H9 (cell line): Measurements from ENCODE around the gene KATNA1. TPM values are rescaled to one million over a fixed set of nuclear protein-coding genes. Genes with fewer than 3 reads are reported as not detected.

Source experiments
- DNase-seq: peaks from one replicate; pipeline ENCODE4 v3.0.0-alpha.2; 2017
- H2AFZ ChIP-seq: one replicate; pipeline ENCODE4 v1.6.1; 2013; ENCODE audit warnings: mild to moderate bottlenecking, low read length, control low read depth, moderate library complexity
- H2AK5ac ChIP-seq: 2 replicates; pipeline ENCODE4 v1.6.1; 2013; ENCODE audit warnings: low read length, control low read depth, mixed read lengths; ENCODE audit not compliant: insufficient read length
- H2BK120ac ChIP-seq: one replicate; pipeline ENCODE4 v1.6.1; 2013; ENCODE audit warnings: low read depth, mild to moderate bottlenecking, low read length, control low read depth, inconsistent platforms; ENCODE audit not compliant: poor library complexity, severe bottlenecking
- H2BK12ac ChIP-seq: 2 replicates; pipeline ENCODE4 v1.6.1; 2013; ENCODE audit warnings: low read length, control low read depth, mixed read lengths, low read depth; ENCODE audit not compliant: insufficient read length
- H2BK15ac ChIP-seq: 2 replicates; pipeline ENCODE4 v1.6.1; 2013; ENCODE audit warnings: low read depth, low read length, control low read depth
- H2BK20ac ChIP-seq: one replicate; pipeline ENCODE4 v1.6.1; 2013; ENCODE audit warnings: low read depth, mild to moderate bottlenecking, low read length, control low read depth, inconsistent platforms; ENCODE audit not compliant: poor library complexity, severe bottlenecking
- H2BK5ac ChIP-seq: 2 replicates; pipeline ENCODE4 v1.6.1; 2013; ENCODE audit warnings: low read length, control low read depth, mixed read lengths; ENCODE audit not compliant: insufficient read length
- H3K14ac ChIP-seq: 2 replicates; pipeline ENCODE4 v1.6.1; 2013; ENCODE audit warnings: low read length, control low read depth; ENCODE audit not compliant: insufficient read depth
- H3K18ac ChIP-seq: 2 replicates; pipeline ENCODE4 v1.6.1; 2013; ENCODE audit warnings: low read depth, mild to moderate bottlenecking, mixed read lengths, low read length, control low read depth; ENCODE audit not compliant: insufficient read length
- H3K23ac ChIP-seq: 2 replicates; pipeline ENCODE4 v1.6.1; 2013; ENCODE audit warnings: low read length, control low read depth, mixed read lengths, low read depth; ENCODE audit not compliant: insufficient read length
- H3K23me2 ChIP-seq: 2 replicates; pipeline ENCODE4 v1.6.1; 2013; ENCODE audit warnings: low read depth, mild to moderate bottlenecking, mixed read lengths, low read length, control low read depth; ENCODE audit not compliant: insufficient read length, poor library complexity, severe bottlenecking
- H3K27ac ChIP-seq: 2 replicates; pipeline ENCODE4 v1.5.1; 2013; ENCODE audit warnings: low read length, control low read depth, mixed read lengths, low read depth; ENCODE audit not compliant: insufficient read length
- H3K27me3 ChIP-seq: 2 replicates; pipeline ENCODE4 v1.6.1; 2013; ENCODE audit warnings: low read length, control low read depth, inconsistent platforms; ENCODE audit not compliant: insufficient read depth
- H3K4ac ChIP-seq: 2 replicates; pipeline ENCODE4 v1.6.1; 2013; ENCODE audit warnings: low read depth, mild to moderate bottlenecking, control low read depth, inconsistent platforms, low read length, moderate library complexity
- H3K4me1 ChIP-seq: 2 replicates; pipeline ENCODE4 v1.6.1; 2013; ENCODE audit warnings: low read length, control low read depth, inconsistent platforms; ENCODE audit not compliant: insufficient read depth
- H3K4me2 ChIP-seq: 2 replicates; pipeline ENCODE4 v1.6.1; 2013; ENCODE audit warnings: low read length, control low read depth, mixed read lengths; ENCODE audit not compliant: insufficient read length, insufficient read depth
- H3K56ac ChIP-seq: 2 replicates; pipeline ENCODE4 v1.6.1; 2013; ENCODE audit warnings: low read depth, mild to moderate bottlenecking, mixed read lengths, low read length, control low read depth; ENCODE audit not compliant: insufficient read length
- H3K79me1 ChIP-seq: 2 replicates; pipeline ENCODE4 v1.6.1; 2013; ENCODE audit warnings: low read depth, mild to moderate bottlenecking, moderate library complexity, low read length, control low read depth, inconsistent platforms; ENCODE audit not compliant: insufficient read depth, poor library complexity, severe bottlenecking
- H3K79me2 ChIP-seq: 2 replicates; pipeline ENCODE4 v1.6.1; 2013; ENCODE audit warnings: low read length, control low read depth, inconsistent platforms; ENCODE audit not compliant: insufficient read depth
- H3K9ac ChIP-seq: 2 replicates; pipeline ENCODE4 v1.6.1; 2013; ENCODE audit warnings: low read length, control low read depth, mixed read lengths; ENCODE audit not compliant: insufficient read length; ENCODE audit errors: extremely low read depth
- H3K9me3 ChIP-seq: one replicate; pipeline ENCODE4 v1.6.1; 2013; ENCODE audit warnings: low read depth, low read length, inconsistent platforms; ENCODE audit not compliant: control insufficient read depth
- H3T11ph ChIP-seq: one replicate; pipeline ENCODE4 v1.6.1; 2013; ENCODE audit warnings: mild to moderate bottlenecking, low read length, control low read depth, inconsistent platforms
- H4K20me1 ChIP-seq: one replicate; pipeline ENCODE4 v1.6.1; 2013; ENCODE audit not compliant: control insufficient read depth, insufficient read length, insufficient read depth
- H4K5ac ChIP-seq: 2 replicates; pipeline ENCODE4 v1.6.1; 2013; ENCODE audit warnings: low read depth, mild to moderate bottlenecking, mixed read lengths, low read length, control low read depth; ENCODE audit not compliant: insufficient read length
- H4K8ac ChIP-seq: replicated peaks from 2 replicates; pipeline ENCODE4 v1.6.1; 2013; ENCODE audit warnings: low read length, control low read depth, mixed read lengths, low read depth; ENCODE audit not compliant: insufficient read length
- H4K91ac ChIP-seq: 2 replicates; pipeline ENCODE4 v1.6.1; 2013; ENCODE audit warnings: low read depth, mild to moderate bottlenecking, moderate library complexity, mixed read lengths, low read length, control low read depth; ENCODE audit not compliant: insufficient read length
- H3K27ac Mint-ChIP-seq, 3 experiments: 2 replicates in 2 of 3; 3 replicates in 1 of 3; pipeline ENCODE4 v1.8.0; 2020 to 2021; ENCODE audit warnings: mixed read lengths in 3 of 3, mild to moderate bottlenecking in 1 of 3, moderate library complexity in 1 of 3
- H3K27me3 Mint-ChIP-seq: 2 replicates; pipeline ENCODE4 v1.8.0; 2021; ENCODE audit warnings: low read depth, mild to moderate bottlenecking, moderate library complexity, mixed read lengths
- H3K36me3 Mint-ChIP-seq, 3 experiments: 2 replicates in 2 of 3; 3 replicates in 1 of 3; pipeline ENCODE4 v1.8.0; 2020 to 2021; ENCODE audit warnings: low read depth in 3 of 3, mixed read lengths in 3 of 3; ENCODE audit not compliant: insufficient read depth in 1 of 3
- H3K4me1 Mint-ChIP-seq, 2 experiments: 2 replicates each; pipeline ENCODE4 v1.8.0; 2020; ENCODE audit warnings: mixed read lengths in 2 of 2
- H3K4me3 Mint-ChIP-seq, 2 experiments: 2 replicates in 1 of 2; 3 replicates in 1 of 2; pipeline ENCODE4 v1.8.0; 2020 to 2021; ENCODE audit warnings: mild to moderate bottlenecking in 2 of 2, mixed read lengths in 2 of 2, moderate library complexity in 1 of 2
- H3K9me3 Mint-ChIP-seq, 2 experiments: 2 replicates in 1 of 2; 3 replicates in 1 of 2; pipeline ENCODE4 v1.8.0; 2020; ENCODE audit warnings: mild to moderate bottlenecking in 2 of 2, mixed read lengths in 2 of 2, moderate library complexity in 1 of 2
- WGBS: extraction: QIAGEN DNeasy Blood & Tissue Kit; methylation state at CpG from one replicate; pipeline ENCODE4 v1.1.7; 2013; ENCODE audit warnings: missing lambda C conversion rate, low lambda C conversion rate, mixed read lengths; ENCODE audit not compliant: insufficient read length; ENCODE audit errors: extremely low coverage; 5-methylcytosine and 5-hydroxymethylcytosine counted together
- total RNA-seq: library from RNA; stranded (reverse); gene quantifications from 2 replicates; pipeline ENCODE4 v1.2.1, GENCODE V29; 2021
- TF ChIP-seq, protein P1 (sequence below): fragments of 200-600 bp; sonication (generic); conservative IDR thresholded peaks from 3 replicates; pipeline ENCODE4 v1.8.0; 2021; ENCODE audit warnings: antibody characterized with exemption, mild to moderate bottlenecking

Gene KATNA1
- total RNA-seq, 1 experiment from 2014 or later, result 18.3 TPM

DNA sequence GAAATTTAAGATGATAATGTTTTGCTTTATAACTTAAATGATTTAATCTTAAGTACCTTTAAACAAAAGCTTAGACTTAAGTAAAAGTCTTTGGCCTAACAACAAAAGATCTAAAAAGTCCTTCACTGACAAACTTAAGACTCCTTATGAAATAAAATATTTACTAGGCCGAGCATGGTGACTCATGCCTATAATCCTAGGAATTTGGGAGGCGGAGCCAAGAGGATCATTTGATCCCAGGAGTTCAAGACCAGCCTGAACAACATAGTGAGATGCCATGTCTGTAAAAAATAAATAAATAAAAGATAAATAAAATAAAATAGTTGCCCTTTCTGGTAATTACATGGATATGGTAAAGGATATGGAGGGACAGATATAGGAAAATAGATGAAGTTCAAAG, 12.4 kb downstream of the KATNA1 start:
- no peak overlapping the region for H4K5ac ChIP-seq
- H3K4me1 ChIP-seq, result no peaks in the 10 kb centered on the region
- no peak overlapping the region for H3K18ac ChIP-seq
- no peak overlapping the region for H3K4me2 ChIP-seq
- H3K9me3 ChIP-seq, result no peaks in the 10 kb centered on the region
- no peak overlapping the region for H3K14ac ChIP-seq
- TF ChIP-seq, protein P1, sequence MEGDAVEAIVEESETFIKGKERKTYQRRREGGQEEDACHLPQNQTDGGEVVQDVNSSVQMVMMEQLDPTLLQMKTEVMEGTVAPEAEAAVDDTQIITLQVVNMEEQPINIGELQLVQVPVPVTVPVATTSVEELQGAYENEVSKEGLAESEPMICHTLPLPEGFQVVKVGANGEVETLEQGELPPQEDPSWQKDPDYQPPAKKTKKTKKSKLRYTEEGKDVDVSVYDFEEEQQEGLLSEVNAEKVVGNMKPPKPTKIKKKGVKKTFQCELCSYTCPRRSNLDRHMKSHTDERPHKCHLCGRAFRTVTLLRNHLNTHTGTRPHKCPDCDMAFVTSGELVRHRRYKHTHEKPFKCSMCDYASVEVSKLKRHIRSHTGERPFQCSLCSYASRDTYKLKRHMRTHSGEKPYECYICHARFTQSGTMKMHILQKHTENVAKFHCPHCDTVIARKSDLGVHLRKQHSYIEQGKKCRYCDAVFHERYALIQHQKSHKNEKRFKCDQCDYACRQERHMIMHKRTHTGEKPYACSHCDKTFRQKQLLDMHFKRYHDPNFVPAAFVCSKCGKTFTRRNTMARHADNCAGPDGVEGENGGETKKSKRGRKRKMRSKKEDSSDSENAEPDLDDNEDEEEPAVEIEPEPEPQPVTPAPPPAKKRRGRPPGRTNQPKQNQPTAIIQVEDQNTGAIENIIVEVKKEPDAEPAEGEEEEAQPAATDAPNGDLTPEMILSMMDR, result no peak
- no peaks in the 10 kb centered on the region for H3K27me3 Mint-ChIP-seq
- H3K9ac ChIP-seq, result no peak overlapping the region
- no peak overlapping the region for H4K8ac ChIP-seq
- H2AK5ac ChIP-seq, result no peak overlapping the region
- no peak overlapping the region for H2BK15ac ChIP-seq
- H3K4ac ChIP-seq, result no peak overlapping the region
- H3K23ac ChIP-seq, result no peak overlapping the region
- no peaks in the 10 kb centered on the region for H3K79me1 ChIP-seq
- H2BK12ac ChIP-seq, result no peak overlapping the region
- H2BK20ac ChIP-seq, result no peak overlapping the region
- no peaks in the 10 kb centered on the region for H3K9me3 Mint-ChIP-seq
- no peak overlapping the region for H4K91ac ChIP-seq
- H3K79me2 ChIP-seq, result no peaks in the 10 kb centered on the region
- no peak overlapping the region for H2AFZ ChIP-seq
- no peak overlapping the region for H2BK120ac ChIP-seq
- no peaks in the 10 kb centered on the region for H3K23me2 ChIP-seq
- no peak for DNase-seq
- H3K56ac ChIP-seq, result no peak overlapping the region
- H3T11ph ChIP-seq, result no peak overlapping the region
- H3K27ac ChIP-seq, result no peak overlapping the region
- H4K20me1 ChIP-seq, result no peaks in the 10 kb centered on the region
- WGBS, result no CpG with 5 or more reads among the region's 2 CpGs
- H3K27ac Mint-ChIP-seq, result no peak overlapping the region
- no peaks in the 10 kb centered on the region for H3K27me3 ChIP-seq
- peaks cover 0 to 33% (median 4%) of the 10 kb centered on the region in 3 experiments; a peak in 4 of 7 replicates for H3K36me3 Mint-ChIP-seq
- no peak overlapping the region for H3K4me3 Mint-ChIP-seq
- no peak overlapping the region for H2BK5ac ChIP-seq
- no peaks in the 10 kb centered on the region for H3K4me1 Mint-ChIP-seq
